ENCODE measurements around the gene APBA2. TPM values are rescaled to one million over a fixed set of nuclear protein-coding genes. Genes with fewer than 3 reads are reported as not detected.

Gene APBA2
- total RNA-seq, 2 experiments from 2014 or later: 12.8 to 17.5 TPM

DNA sequence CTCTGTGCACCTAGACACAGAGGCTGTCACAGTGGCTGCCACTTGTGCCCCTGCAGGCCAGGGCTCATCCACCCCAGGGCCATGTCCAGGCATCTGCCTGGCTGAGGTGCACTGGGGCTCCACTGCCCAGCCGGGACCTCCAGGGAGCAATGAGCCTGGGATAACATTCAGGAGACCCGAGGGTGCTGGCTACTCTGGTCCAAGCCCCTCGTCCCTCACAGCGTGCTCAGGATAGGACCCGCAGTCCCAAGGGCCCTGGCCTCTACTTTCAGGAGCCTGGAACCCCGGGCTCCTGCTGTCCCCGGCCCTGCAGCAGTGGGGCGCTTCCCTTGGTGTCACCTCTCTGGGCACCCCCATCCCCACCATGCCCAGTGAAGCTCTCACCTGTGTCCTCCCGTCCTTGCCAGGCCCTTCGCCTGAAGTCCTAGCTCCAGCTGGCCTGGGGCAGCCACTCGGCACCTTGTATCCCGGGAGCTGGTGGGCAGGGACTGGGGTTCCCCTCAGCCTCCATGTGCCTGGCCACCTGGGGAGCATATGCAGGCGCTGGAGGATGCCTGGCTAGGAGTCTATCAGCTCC is 226.0 kb downstream of the APBA2 start:
- Mint-ChIP-seq H3K36me3 (ENCODE audit: low read depth) (no peaks in the 10 kb centered on the region), H3K27me3 (no peaks in the 10 kb centered on the region), H3K4me3 (no peak overlapping the region), H3K27ac (no peak overlapping the region), H3K4me1 (peaks cover 13% of the 10 kb centered on the region), H3K9me3 (ENCODE audit: low read depth) (no peaks in the 10 kb centered on the region)
- DNase-seq: no peak
- ATAC-seq: no peak
- ChIA-PET POLR2A (no interaction called here), CTCF (no interaction called here)
- intact Hi-C loops (cut with DNase I, micrococcal nuclease): no loop called here

DNA sequence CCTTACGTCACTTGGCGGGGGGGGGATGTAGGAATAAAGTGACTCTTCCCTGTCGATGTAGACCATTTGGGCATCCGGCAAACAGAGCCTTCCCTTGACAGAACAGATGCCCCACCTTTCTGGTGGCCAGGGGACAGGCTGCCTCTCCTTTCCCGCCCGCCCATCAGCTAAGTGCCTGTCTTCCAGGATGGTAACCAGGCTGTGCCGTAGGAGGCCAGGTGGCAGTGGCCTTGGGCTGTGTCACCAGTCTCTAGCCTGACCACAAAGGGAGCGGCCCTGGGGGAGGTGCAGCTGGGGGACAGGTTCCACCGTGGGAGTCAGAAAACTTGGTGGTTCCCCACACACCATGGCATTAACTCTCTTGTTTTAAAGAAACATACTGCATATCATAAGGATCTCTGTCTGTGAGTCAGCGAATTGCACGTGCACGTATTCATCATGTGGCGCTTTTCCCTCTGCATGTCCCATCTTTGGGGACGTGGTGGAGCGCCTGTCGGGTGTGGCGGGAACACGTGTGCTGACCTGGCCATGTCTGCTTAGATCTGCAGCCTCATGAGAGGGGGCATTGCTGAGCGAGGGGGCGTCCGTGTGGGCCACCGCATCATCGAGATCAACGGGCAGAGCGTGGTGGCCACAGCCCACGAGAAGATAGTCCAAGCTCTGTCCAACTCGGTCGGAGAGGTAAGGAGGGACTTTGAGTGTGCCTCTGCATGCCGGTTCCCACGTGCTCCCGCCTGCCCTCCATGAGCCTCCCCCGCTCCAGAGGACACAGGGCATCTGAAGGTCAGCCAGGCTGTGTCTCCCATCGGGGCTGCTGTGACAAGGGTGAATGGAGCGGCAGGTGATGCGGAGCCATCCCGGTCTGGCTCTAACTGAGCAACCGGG is 227.8 kb downstream of the APBA2 start:
- Mint-ChIP-seq H3K9me3 (ENCODE audit: low read depth) (no peaks in the 10 kb centered on the region), H3K27ac (no peak overlapping the region), H3K36me3 (ENCODE audit: low read depth) (no peaks in the 10 kb centered on the region), H3K4me3 (no peak overlapping the region), H3K4me1 (peaks cover 13% of the 10 kb centered on the region), H3K27me3 (no peaks in the 10 kb centered on the region)
- peak; percentile 25 for DNase-seq
- ChIA-PET POLR2A (no interaction called here), CTCF (interaction anchor here (0.6 to 0.7 kb wide), 2 partner anchors 28 to 237 kb away, joined by 3 to 4 read pairs; no protein-coding TSS in a partner anchor)
- peak; percentile 36 for ATAC-seq
- intact Hi-C loops (cut with DNase I, micrococcal nuclease): no loop called here

DNA sequence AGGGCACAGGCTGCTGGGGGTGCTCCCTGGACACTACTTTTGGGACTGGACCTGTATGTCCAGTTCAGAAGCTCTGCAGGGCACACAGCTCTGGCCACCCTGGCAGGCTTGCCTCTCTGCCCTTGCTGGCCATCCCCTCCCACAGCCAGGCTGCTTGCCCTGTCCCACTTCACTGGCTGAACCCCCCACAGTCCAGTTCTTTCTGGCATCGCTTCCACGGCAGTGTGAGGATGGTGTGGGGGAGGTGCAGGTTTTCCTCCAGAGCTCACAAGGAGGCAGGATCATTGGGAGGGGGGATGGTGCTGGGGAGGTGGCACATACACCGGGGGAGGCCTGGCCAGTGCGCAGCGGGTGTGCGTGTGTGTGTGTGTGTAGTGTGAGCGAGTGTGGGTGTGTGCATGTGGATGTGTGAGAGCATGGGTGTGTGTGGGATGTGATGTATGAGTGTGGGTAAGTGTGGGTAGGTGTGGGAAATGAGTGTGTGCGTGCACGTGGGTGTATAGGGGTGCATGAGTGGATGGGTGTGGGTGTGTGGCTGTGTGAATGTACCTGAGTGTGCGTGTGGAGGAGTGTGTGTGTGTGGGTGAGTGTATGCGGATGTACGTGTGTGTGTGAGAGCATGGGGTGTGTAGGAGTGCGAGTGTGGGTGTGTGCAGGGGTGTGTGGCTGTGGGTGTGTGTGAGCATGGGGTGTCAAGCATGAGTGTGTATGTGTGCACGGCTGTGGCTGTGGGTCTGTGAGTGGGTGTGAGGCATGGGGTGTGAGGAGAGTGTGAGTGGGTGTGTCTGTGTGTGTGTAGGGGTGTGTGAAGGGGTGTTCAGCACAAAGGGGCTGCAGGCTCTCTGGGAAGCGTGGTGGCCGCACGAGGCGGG is 228.7 kb downstream of the APBA2 start:
- Mint-ChIP-seq H3K9me3 (ENCODE audit: low read depth) (no peaks in the 10 kb centered on the region), H3K36me3 (ENCODE audit: low read depth) (no peaks in the 10 kb centered on the region), H3K27ac (no peak overlapping the region), H3K4me3 (no peak overlapping the region), H3K27me3 (no peaks in the 10 kb centered on the region), H3K4me1 (peaks cover 13% of the 10 kb centered on the region)
- ChIA-PET CTCF (no interaction called here), POLR2A (no interaction called here)
- intact Hi-C loops (cut with DNase I, micrococcal nuclease): no loop called here
- DNase-seq (no peak), ATAC-seq (peak; percentile 18)

DNA sequence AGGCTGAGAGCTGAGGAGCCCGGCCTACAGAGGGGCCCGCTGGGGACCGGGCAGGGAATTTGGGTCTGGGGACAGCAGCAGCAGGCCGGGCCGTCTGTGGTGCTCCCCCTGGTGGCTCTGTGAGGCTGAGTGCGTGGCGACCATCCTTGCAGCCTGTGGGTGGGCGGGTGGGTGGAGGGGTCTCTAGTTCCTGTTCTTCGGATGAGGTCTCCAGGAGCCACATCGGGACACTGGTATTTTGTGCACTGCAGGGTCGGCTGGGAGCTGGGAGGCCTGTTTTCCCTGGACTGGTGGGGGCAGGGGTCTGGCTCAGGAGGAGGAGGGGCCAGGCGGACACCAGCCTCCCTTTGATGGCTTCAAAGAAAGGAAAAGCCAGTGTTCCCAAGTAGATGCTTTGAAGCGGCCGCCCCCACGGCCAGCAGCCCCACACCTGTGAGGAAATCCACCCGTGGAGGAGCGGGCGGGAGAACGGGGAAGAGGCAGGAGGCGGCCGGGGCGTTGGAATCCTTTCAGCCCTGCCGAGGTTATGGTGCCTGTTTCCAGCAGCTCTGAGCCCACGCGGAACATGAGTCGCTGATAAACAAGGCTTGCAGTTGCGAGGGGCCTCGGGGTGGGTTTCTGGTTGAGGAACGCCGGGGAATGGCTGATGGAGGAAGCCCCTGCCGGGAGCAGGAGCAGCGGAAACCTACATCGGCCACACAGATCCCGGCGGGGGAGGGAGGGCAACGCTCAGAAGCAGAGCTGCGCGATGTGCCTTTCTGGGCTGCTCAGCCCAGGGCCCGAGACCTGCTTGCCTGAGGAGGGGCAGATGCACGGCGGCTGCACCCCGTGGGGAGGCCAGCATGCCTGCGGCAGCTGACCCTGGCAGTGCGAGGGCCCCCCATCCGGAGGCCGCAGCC is 229.6 kb downstream of the APBA2 start:
- intact Hi-C loops (cut with DNase I, micrococcal nuclease): no loop called here
- CTCF ChIA-PET: interaction anchor here (0.6 to 1.4 kb wide), 3 partner anchors 12 to 184 kb away, joined by 3 to 4 read pairs (median 4); no protein-coding TSS in a partner anchor
- no peaks in the 10 kb centered on the region for H3K9me3 Mint-ChIP-seq (ENCODE audit: low read depth)
- H3K27ac Mint-ChIP-seq: no peak overlapping the region
- H3K4me1 Mint-ChIP-seq: peaks cover 13% of the 10 kb centered on the region
- no peaks in the 10 kb centered on the region for H3K27me3 Mint-ChIP-seq
- DNase-seq (peak; percentile 33), ATAC-seq (no peak)
- no peak overlapping the region for H3K4me3 Mint-ChIP-seq
- no peaks in the 10 kb centered on the region for H3K36me3 Mint-ChIP-seq (ENCODE audit: low read depth)
- POLR2A ChIA-PET: interaction anchor here (0.5 kb wide), 1 partner anchor 88 kb away, joined by 3 read pairs; no protein-coding TSS in a partner anchor

DNA sequence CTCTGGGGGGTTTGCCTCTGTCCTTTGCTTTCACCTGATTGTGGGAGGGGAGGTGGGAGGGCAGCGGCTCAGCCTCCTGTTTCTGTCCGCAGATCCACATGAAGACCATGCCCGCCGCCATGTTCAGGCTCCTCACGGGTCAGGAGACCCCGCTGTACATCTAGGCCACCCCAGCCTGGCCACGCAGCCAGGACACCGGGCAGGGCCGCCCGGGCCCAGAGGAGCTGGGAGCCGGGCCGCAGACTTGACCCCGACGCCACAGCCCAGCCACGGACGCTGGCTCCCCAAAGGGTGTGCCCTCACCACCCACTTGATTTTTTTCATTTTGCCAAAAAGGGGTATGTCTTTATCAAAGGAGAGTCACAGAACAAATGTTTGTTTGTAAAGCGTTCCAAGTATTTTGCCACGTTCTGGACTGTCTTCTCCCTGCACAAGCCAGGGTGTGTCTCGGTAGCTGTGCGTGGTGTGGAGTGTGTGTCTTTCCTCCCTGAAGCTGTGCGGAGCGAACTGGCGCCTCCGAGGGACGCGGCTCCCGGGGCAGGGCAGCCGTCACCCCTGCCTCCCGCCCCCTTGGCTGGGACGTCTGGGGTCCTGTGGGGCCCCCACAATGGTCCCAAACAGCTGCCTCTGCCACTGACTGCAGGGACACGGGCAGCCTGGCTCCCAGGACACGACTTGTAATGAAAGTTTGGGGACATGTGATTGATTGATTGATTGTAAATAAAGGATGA is 231.4 kb downstream of the APBA2 start:
- Mint-ChIP-seq H3K4me3 (no peak overlapping the region), H3K9me3 (ENCODE audit: low read depth) (no peaks in the 10 kb centered on the region), H3K27ac (no peak overlapping the region), H3K36me3 (ENCODE audit: low read depth) (no peaks in the 10 kb centered on the region), H3K4me1 (peaks cover 13% of the 10 kb centered on the region), H3K27me3 (no peaks in the 10 kb centered on the region)
- ChIA-PET CTCF (no interaction called here), POLR2A (no interaction called here)
- intact Hi-C loops (cut with DNase I, micrococcal nuclease): no loop called here
- no peak for ATAC-seq
- DNase-seq: no peak

DNA sequence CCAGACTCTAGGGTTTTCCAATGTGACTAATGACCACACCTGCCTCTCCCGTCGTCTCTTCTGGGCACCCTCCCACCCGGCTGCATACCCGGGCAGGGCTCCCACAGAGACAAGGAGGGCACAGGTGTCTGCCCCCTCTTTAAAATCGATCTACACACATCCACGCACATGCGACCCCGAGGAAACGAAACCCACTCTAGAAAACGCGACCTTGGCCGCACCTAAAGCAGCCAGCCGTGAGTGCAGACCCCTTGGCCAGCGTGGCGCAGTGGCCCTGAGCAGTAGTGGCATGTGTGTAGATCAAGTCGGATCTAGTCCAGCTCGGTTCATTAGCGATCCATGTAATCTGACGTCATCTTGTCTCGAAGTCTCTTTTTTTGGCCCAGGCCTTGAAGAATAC is 232.0 kb downstream of the APBA2 start:
- intact Hi-C loops (cut with DNase I, micrococcal nuclease): no loop called here
- Mint-ChIP-seq H3K36me3 (ENCODE audit: low read depth) (no peaks in the 10 kb centered on the region), H3K27ac (no peak overlapping the region), H3K9me3 (ENCODE audit: low read depth) (no peaks in the 10 kb centered on the region), H3K4me3 (no peak overlapping the region), H3K27me3 (no peaks in the 10 kb centered on the region), H3K4me1 (peaks cover 13% of the 10 kb centered on the region)
- ChIA-PET CTCF (interaction anchor here (1.5 kb wide), 1 partner anchor 13 kb away, joined by 5 read pairs; no protein-coding TSS in a partner anchor), POLR2A (interaction anchor here (0.6 kb wide), 1 partner anchor 654 kb away, joined by 7 read pairs; no protein-coding TSS in a partner anchor)
- ATAC-seq (no peak), DNase-seq (no peak)

DNA sequence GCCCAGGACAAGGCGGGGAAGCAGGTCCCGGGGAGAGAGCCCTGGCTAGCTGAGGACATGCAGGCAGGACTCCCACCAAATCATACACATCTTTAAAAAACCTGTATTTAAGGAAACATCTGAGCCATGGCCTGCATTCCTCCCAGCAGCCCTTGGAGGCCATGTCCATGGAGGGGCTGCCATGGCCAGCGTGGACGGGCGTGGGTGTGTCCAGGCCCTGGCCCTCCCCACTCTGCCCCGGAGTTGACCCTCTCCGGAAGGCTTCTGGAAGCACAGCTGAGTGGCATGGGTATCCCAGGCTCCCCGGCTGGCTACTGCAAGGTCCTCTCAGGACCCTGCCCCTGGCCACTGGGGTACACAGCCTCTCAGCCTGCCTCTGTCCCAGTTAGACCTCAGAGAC is 234.1 kb downstream of the APBA2 start:
- H3K4me1 Mint-ChIP-seq: peaks cover 3% of the 10 kb centered on the region
- no peak for DNase-seq
- H3K4me3 Mint-ChIP-seq: no peak overlapping the region
- no peak for ATAC-seq
- ChIA-PET POLR2A (no interaction called here), CTCF (interaction anchor here (2.7 kb wide), 1 partner anchor 17 kb away, joined by 13 read pairs; no protein-coding TSS in a partner anchor)
- H3K36me3 Mint-ChIP-seq (ENCODE audit: low read depth): no peaks in the 10 kb centered on the region
- intact Hi-C loops (cut with DNase I, micrococcal nuclease): loop anchor here in 1 of 2 experiments (10.0 kb wide), 1 partner anchor 65 kb away; no protein-coding TSS in a partner anchor
- H3K27me3 Mint-ChIP-seq: no peaks in the 10 kb centered on the region
- H3K27ac Mint-ChIP-seq: no peak overlapping the region
- no peaks in the 10 kb centered on the region for H3K9me3 Mint-ChIP-seq (ENCODE audit: low read depth)

DNA sequence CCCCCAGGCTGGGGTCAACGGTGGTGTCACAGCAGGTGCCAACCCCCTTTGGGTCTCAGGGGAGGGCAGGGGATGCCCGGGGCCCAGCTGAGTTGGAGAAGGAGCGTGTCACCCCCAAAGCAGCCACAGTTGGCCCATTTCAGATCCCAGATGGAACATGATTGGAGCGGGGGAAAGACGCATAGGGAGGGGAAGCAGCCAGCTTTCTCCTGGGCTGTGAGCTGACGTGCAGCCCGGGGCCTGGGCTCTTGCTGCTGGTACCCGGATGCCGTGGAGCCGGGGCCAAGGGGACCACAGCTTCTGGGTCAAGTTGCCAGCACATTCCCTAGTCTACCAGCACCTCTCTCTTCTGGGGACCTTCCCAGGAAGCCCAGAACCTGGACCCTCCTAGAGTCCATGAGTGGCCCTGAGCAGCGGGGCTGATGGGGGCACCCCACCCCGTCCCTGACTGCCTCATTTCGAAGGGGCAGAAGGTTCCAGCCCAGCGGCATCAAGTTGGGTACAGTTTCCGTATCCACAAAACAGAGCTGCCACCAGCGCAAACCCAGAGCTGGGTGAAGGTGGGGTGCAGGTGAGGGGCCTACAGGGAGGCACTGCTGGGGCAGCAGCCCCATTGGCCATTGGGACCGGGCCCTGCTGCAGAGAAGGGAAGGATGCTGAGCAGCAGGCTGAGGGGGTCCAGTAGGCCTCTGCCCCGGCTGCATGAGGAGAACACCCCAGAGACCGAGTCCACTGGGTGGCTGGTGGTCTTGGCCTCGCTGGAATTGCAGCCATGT is 235.0 kb downstream of the APBA2 start:
- no peaks in the 10 kb centered on the region for H3K4me1 Mint-ChIP-seq
- no peaks in the 10 kb centered on the region for H3K9me3 Mint-ChIP-seq (ENCODE audit: low read depth)
- POLR2A ChIA-PET: no interaction called here
- H3K4me3 Mint-ChIP-seq: no peak overlapping the region
- no peak for ATAC-seq
- intact Hi-C loops (cut with DNase I, micrococcal nuclease): loop anchor here in 1 of 2 experiments (10.0 kb wide), 1 partner anchor 64 kb away; no protein-coding TSS in a partner anchor
- H3K27me3 Mint-ChIP-seq: no peaks in the 10 kb centered on the region
- CTCF ChIA-PET: interaction anchor here (2.7 kb wide), 1 partner anchor 18 kb away, joined by 13 read pairs; no protein-coding TSS in a partner anchor
- no peak for DNase-seq
- H3K36me3 Mint-ChIP-seq (ENCODE audit: low read depth): no peaks in the 10 kb centered on the region
- no peak overlapping the region for H3K27ac Mint-ChIP-seq

DNA sequence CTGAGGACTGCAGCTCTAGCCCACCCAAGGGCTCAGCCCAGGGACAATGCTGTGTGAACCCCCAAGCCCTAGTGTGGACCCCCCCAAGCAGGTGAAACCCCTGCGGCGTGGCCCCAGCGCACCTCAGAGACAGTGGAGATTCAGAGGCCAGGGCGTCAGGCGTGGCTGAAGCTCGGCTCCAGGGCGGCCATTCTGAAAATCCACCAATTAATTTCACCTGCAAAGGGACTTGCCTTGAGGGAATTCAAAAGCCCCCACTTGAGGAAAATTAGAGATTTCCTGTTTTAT is 235.5 kb downstream of the APBA2 start:
- Mint-ChIP-seq H3K9me3 (ENCODE audit: low read depth) (no peaks in the 10 kb centered on the region), H3K4me1 (no peaks in the 10 kb centered on the region), H3K4me3 (no peak overlapping the region), H3K27me3 (no peaks in the 10 kb centered on the region), H3K27ac (no peak overlapping the region), H3K36me3 (ENCODE audit: low read depth) (no peaks in the 10 kb centered on the region)
- no peak for ATAC-seq
- DNase-seq: no peak
- ChIA-PET CTCF (interaction anchor here (2.7 kb wide), 1 partner anchor 19 kb away, joined by 13 read pairs; no protein-coding TSS in a partner anchor), POLR2A (no interaction called here)
- intact Hi-C loops (cut with DNase I, micrococcal nuclease): loop anchor here in 1 of 2 experiments (10.0 kb wide), 1 partner anchor 63 kb away; no protein-coding TSS in a partner anchor
